ENCODE data around the gene SLC13A4.
"Not testable (repeated sequence)": the region's sequence is repeated elsewhere in the genome, so short reads cannot be mapped to it uniquely, and the experiment has no call there.

SLC13A4 gene

DNA sequence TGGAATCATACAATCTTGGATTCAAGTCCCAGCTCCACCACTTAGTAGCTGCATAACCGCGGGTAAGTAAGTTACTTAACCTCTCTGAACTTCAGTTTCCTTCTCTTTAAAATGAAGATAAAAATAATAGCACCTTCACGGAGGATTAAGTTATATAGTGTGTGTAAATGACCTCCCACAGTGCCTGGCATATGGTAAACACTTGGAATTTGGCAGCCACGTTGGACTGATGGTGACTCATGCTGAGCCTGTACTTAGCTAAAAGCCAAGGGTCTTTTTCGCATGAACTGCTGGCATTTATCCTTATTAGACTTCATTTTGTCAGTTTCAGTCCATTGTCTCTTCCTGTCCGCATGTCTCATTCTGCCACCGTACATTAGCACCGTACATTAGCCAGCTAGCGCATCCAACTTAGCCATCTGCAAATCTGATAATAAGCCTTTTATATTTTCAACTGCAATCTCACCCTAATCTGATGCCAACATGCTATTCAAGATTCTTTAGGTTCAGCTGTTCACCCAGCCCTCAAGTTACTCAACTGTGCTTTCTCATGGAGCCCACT, 11.2 kb downstream of the SLC13A4 start:
- DNase-seq, result no peak

- no peak for DNase-seq
These were observed 12.3 kb downstream of the SLC13A4 start for GRCh38 chr7:135715673-135716072.

GRCh38 chr7:135715055-135715522, 12.9 kb downstream of the SLC13A4 start:
- no peak for DNase-seq

- DNase-seq, result no peak
These were observed 13.4 kb downstream of the SLC13A4 start for GRCh38 chr7:135714534-135715009.

DNA sequence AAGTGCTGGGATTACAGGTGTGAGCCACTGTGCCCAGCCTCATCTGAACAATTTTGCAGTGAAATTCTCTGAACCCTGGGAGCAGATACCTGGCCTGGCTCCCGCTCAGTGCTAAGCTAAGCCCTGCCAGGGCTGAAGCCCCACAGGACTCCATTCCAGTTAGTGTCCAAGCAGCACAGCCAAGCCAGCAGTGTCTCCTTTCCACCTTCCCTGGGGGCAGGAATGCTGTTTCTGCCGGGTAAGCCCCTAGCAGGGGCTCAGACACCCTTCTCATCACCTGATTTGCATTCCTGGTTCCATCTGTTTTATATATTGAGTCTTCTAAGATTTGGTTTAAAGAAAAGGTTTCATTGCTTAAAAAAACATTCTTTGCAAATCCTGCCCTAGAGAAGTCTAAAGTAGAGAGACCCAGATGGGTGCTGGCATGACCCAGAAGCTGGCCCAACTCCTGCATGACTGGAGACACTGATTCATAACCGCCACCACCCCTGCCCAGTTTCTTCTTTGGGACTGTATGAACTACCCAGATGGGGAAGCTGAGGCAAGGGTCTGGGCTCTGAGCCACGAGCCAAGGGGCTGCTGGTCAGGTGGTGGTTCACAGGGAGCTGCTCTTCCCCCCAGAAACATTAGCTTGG, 14.0 kb downstream of the SLC13A4 start:
- no peak for DNase-seq

DNA sequence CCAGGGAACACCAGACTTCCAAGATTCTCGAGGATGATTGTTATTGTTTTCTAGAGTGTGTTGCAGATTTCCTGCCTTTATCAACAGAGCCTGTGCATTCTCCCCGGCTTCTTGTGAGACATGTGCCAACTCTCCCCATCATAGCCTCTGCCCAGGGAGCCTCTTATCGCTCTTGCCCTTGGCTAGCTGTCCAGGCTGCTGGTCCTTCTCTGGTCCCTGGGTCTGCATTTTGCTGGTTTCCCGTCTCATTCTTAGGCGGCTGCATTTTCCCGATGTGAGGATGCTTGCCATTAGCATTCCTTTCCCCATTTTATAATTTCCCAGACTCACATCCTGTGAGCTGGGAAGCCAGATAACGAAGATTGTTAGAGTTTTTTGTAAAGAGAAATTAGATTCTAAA, 15.2 kb downstream of the SLC13A4 start:
- DNase-seq, result no peak

- no peak for DNase-seq
These were observed 15.7 kb downstream of the SLC13A4 start for GRCh38 chr7:135712182-135712782.

DNA sequence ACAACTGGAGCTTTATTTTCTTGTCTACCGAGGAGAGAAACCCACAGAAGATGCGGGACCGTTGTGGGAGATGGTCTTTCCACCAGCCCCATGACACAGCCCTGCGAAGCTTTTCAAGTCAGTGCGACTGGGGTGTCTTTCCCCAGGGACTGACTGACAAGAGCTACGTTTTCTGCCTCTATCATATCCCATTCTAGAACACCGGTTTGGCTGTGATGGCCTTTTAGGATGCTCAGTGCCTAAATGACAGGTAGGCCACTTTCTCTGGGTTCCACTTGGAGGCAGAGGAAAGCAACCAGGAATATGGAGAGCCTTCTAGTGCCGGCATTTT, 16.9 kb downstream of the SLC13A4 start:
- no peak for DNase-seq

DNA sequence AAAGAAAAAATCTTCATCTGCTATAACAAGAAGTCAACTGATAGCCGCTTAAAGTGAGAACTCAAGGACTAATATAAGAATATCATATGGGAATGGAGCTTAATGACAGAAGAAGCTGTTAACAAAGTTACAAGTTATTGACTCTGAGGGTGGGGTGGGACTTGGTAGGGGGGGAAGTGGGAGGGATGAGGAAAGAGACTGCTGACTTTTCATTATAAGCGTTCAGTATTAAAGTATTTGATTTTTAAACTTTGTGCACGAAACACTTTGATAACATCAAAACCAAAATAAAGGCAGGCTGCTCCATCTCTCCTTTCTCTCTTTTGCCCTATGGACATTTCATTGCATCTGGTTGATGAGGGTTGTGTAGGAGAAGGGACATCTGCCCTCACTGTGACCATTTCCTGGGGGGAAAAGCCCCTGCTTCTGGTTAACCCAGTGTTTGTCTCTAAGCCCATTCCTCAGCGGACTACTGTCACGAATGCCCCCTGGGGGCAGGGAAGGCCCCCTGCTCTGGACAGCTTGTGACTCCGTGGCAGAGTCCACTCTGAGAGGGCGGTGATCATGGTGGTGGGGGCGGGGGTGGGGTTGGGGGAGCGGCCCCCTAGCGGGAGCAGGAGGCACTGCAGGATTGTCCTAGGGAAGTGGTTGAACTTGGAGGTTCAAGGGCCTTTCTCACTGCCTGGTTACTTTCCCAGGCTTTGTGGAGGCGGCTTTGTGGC, 17.4 kb downstream of the SLC13A4 start:
- no peak for DNase-seq

DNA sequence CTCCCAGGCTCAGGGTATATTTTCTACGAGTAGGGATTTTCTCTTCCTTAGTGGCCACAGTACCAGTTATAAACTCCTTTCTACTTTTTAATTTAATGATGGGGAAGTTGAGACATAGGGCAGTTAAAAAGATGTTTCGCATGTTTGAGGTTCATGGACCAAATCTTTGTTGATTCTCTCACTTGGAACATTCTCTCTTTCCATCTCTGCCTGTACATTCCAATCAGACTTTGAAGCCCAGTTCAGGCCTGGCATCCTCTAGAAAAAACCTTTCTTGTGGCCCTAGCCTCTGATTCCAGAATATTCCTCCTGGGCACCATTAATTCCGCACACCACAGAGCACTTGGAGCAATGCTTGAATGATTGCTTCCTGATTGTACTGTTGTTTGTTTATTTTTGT, 18.5 kb downstream of the SLC13A4 start:
- no peak for DNase-seq

- no peak for DNase-seq
These were observed 19.9 kb downstream of the SLC13A4 start for GRCh38 chr7:135708041-135708440.

GRCh38 chr7:135707570-135707966, 20.4 kb downstream of the SLC13A4 start:
- DNase-seq, result no peak

GRCh38 chr7:135706858-135707569, 21.0 kb downstream of the SLC13A4 start:
- no peak for DNase-seq

DNA sequence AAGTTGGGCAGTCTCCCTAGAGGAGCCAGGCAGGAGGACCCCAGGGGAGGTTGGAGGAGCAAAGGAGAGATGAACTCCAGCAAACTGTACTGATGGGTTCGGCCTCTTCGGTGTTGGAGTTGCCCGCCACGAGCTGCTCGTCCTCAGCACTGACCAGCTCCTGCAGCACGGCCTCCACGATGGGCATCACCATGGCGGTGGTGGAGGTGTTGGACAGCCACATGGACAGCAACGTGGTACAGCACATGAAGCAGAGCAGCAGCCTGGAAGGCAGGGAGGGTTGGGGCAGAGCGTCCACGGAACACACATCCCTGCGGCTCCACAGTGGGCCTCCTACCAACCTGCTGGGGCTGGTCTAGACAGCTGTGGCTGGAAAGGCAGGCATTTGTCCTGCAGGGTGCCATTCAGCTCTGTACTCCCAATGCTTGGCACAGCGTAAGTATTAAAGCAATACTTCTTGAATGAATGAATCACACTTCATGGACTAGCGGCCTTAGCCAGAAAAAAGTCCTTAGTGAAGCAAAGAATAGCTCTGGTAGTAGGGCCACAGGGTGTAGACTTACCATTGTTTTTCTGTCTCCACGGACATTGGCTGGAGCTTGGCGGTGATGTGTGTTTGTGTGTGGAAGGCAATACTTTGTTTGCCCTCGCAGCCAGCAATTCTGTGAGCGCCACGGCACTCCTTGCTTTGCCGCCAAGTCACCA, 21.8 kb downstream of the SLC13A4 start:
- no peak for DNase-seq

- no peak for DNase-seq
These were observed 23.3 kb downstream of the SLC13A4 start for GRCh38 chr7:135704698-135705097.

DNA sequence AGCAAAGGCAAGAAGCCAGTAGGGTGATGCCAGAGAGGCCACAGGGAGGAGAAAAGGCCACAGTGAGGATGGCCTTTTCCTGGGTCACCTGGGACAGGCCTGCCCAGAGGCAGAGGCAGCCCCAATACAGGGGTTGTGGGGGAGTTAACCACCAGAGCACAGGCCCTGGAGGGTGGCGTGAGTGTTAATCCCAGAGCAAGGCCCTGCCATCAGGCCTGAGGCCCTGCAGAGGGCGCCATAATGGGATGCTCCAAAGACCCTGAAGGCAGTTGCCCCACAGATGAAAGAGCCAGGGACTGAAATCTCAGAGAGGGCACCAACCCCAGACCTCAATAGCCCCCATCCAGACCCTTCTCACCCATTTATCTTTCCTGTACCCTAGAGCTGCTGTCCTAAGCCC, 23.9 kb downstream of the SLC13A4 start:
- no peak for DNase-seq

DNA sequence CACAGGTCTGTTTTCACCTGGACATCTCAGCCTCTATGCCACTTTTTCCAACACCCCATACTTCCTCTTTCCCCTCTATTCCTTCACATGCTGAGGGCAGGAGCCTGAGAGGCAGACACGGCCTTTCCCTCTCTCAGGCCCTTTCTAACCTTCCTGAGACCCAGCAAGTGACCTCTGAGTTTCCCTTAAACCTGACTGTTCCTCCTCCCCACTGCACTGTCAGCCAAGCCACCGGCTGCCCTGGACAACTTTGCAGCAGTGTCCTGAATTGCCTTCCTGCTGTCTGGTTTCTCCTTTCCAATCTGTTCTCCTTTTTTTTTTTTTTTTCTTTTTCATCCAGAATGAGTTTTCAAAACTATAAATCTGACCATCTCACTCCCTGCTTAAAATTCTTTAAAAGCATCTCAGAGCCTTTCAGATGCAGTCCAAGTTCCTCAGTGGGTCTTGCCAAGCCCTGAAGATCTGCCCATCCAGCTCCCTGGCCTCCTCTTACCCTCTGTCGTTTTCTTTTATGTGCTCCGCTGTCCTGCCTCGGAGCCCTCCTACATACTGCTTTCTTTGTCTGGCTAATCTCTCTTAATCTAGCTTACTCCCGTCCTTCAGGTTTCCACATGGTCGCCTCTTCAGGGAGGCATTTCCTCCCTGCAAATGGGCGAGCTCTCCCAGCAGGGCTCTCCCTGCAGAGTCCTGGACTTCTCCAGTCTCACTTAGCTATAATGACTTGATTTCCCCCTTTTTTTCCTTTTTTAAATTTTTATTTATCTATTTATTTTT, 30.5 kb downstream of the SLC13A4 start:
- no peak for DNase-seq

GRCh38 chr7:135693558-135693957, 34.4 kb downstream of the SLC13A4 start:
- no peak for DNase-seq

DNA sequence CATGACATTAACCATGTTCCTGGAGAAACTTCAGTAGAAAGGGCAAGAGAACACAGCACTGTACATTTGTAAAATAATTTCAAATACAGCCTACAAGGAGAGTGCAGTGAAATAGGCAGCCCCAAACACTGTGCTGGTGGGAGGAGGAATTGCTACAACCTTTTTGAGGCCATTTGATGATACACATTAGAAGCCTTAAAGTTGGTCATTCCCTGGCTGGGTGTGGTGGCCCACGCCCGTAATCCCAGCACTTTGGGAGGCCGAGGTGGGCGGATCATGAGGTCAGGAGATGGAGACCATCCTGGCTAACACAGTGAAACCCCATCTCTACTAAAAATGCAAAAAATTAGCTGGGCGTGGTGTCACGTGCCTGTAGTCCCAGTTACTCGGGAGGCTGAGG, 35.4 kb downstream of the SLC13A4 start:
- DNase-seq, result not testable (repeated sequence)

DNA sequence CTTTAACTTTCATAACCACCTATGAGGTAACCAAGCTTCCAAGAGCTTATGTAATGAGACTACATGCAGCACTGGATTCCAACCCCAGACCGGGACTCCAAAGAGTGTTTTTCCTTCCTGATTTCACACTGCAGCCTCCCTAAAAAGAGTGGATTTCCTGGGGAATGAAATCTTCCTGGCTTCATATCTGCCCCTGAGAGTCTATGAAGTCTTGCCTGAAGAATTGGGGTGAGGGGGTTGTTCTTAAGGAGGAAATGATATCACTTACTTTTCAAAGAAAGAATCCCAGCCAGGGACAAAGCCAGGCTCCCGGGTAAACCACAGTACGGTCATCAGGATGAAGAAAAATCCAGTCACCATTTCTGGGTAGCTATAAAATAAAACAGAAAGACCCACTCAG, 35.9 kb downstream of the SLC13A4 start:
- DNase-seq, result no peak

GRCh38 chr7:135690566-135690965, 37.4 kb downstream of the SLC13A4 start:
- no peak for DNase-seq

- no peak for DNase-seq
These were observed 40.5 kb downstream of the SLC13A4 start for GRCh38 chr7:135687466-135687865.
